ENCODE data around the gene SAMHD1. TPM values are rescaled to one million over a fixed set of nuclear protein-coding genes. Genes with fewer than 3 reads are reported as not detected.
"Not testable (repeated sequence)": the region's sequence is repeated elsewhere in the genome, so short reads cannot be mapped to it uniquely, and the experiment has no call there.

SAMHD1 gene
- polyA plus RNA-seq, 2 of the 4 experiments (the other 2 are of a cell fraction) = 9.8 to 11.7 TPM

DNA sequence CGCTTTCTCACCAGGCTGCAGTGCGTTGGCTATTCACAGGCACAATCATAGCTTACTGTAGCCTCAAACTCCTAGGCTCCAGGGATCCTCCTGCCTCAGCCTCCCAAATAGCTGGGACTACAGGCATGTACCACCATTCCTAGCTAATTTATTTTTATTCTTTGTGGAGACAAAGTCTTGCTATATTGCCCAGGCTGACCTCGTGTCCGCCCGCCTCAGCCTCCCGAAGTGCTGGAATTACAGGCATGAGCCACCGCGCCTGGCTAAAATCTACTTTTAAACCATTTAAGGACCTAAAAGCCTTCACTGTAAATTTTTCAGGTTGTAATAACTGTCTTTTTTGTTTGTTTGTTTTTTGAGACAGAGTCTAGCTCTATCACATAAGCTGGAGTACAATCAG is 15.2 kb downstream of the SAMHD1 start:
- ChIA-PET POLR2A (no interaction called here), CTCF (interaction anchor here (0.7 to 3.0 kb wide), 2 partner anchors 17 to 968 kb away, joined by 3 to 11 read pairs; no protein-coding TSS in a partner anchor)
- H3K27ac ChIP-seq = no peak overlapping the region
- TF ChIP-seq MYC (IDR thresholded peaks at IDR 0.05; ENCODE audit: borderline replicate concordance, low read length) = no peak
- TF ChIP-seq FOSB (CRISPR knock-in tag; IDR thresholded peaks at IDR 0.05) = no peak
- no peak for TF ChIP-seq ESRRA (IDR thresholded peaks at IDR 0.05; ENCODE audit: borderline replicate concordance, low read length)
- TF ChIP-seq CEBPB (IDR thresholded peaks at IDR 0.05) = no peak
- H3K4me2 ChIP-seq = no peak overlapping the region
- ATAC-seq = no peak
- H3K4me1 ChIP-seq = no peaks in the 10 kb centered on the region
- no peak for FAIRE-seq
- no peak overlapping the region for H3K4me3 ChIP-seq
- no peak for DNase-seq (ENCODE audit: low read depth in 1 of 2, low spot score in 1 of 2)
- H3K9me3 ChIP-seq = no peaks in the 10 kb centered on the region
- WGBS (ENCODE audit: missing lambda C conversion rate) = 93% methylated on average over 8 of the region's 8 CpGs

DNA sequence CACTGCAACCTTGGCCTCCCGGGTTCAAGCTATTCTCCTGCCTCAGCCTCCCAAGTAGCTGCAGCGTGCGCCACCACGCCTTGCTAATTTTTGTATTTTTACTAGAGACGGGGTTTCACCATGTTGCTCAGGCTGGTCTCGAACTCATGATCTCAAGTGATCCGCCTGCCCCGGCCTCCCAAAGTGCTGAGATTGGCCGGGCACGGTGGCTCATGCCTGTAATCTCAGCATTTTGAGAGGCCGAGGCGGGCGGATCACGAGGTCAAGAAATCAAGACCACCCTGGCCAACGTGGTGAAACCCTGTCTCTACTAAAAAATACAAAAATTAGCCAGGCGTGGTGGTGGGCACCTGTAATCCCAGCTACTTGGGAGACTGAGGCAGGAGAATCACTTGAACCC is 17.9 kb downstream of the SAMHD1 start:
- DNase-seq (ENCODE audit: low read depth in 1 of 2, low spot score in 1 of 2); H3K4me1 ChIP-seq; FAIRE-seq; H3K27ac ChIP-seq; POLR2A ChIA-PET; H3K4me2 ChIP-seq; H3K9me3 ChIP-seq; ATAC-seq; H3K4me3 ChIP-seq: not testable (repeated sequence)
- CTCF ChIA-PET = interaction anchor here (0.8 to 2.3 kb wide), 3 partner anchors 12 to 159 kb away, joined by 3 to 9 read pairs (median 6); no protein-coding TSS in a partner anchor
- 82% methylated on average over 16 of the region's 16 CpGs for WGBS (ENCODE audit: missing lambda C conversion rate)

DNA sequence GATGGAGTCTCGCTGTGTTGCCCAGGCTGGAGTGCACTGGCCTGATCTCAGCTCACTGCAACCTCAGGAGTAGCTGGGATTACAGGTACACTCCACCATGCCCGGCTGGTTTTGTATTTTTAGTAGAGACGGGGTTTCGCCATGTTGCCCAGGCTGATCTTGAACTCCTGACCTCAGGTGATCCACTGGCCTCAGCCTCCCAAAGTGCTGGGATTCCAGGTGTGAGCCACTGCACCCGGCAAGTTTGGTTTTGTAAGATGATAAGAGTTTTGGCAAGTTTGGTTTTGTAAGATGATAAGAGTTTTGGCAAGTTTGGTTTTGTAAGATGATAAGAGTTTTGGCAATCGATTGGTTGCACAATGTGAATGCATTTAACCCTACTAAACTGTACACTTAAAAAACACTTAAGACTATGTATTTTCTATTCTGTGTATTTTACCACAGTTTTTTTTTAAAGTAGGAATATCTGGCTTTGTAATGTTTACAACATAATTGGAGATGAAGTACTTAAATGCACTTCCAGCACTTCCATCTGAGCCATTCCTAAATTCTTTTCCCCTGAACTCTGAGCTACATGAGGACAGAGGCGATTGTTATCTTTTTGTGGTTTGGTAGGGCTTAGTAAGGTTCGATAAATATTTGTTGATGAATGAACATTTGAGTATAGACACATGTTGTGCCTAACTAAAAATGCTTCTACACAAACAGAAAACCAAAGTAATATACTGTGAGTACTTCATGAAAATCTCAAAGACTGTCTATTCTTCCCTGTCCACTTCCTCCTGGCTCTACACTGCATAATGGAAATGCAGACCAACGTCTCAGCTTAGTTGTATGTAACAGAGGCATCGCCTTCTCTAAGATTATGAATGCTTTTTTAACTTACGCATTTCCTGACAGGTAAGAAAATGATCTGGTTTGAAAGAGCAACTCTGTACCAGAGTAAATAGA is 18.8 kb downstream of the SAMHD1 start:
- H3K4me1 ChIP-seq = peaks cover 4% of the 10 kb centered on the region; the same call in 1 of the 3 replicates
- WGBS (ENCODE audit: missing lambda C conversion rate) = 83% methylated on average over 11 of the region's 11 CpGs
- H3K27ac ChIP-seq = no peak overlapping the region
- no peak overlapping the region for H3K4me2 ChIP-seq
- ATAC-seq = no peak
- H3K4me3 ChIP-seq = no peak overlapping the region
- no peaks in the 10 kb centered on the region for H3K9me3 ChIP-seq
- no peak for TF ChIP-seq HOXB5 (CRISPR knock-in tag; IDR thresholded peaks at IDR 0.05)
- no peak for TF ChIP-seq EHF (CRISPR knock-in tag; IDR thresholded peaks at IDR 0.05)
- TF ChIP-seq FOSL2 (IDR thresholded peaks at IDR 0.05) = no peak
- TF ChIP-seq FOSL2 (CRISPR knock-in tag; IDR thresholded peaks at IDR 0.05) = no peak
- TF ChIP-seq, protein P1, sequence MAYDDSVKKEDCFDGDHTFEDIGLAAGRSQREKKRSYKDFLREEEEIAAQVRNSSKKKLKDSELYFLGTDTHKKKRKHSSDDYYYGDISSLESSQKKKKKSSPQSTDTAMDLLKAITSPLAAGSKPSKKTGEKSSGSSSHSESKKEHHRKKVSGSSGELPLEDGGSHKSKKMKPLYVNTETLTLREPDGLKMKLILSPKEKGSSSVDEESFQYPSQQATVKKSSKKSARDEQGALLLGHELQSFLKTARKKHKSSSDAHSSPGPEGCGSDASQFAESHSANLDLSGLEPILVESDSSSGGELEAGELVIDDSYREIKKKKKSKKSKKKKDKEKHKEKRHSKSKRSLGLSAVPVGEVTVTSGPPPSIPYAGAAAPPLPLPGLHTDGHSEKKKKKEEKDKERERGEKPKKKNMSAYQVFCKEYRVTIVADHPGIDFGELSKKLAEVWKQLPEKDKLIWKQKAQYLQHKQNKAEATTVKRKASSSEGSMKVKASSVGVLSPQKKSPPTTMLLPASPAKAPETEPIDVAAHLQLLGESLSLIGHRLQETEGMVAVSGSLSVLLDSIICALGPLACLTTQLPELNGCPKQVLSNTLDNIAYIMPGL (CRISPR knock-in tag; IDR thresholded peaks at IDR 0.05; ENCODE audit: borderline replicate concordance) = no peak
- no peak for TF ChIP-seq PHF8 (IDR thresholded peaks at IDR 0.05; ENCODE audit: borderline replicate concordance, low read depth)
- TF ChIP-seq KDM1A (IDR thresholded peaks at IDR 0.05; ENCODE audit: low read depth) = no peak
- FAIRE-seq = no peak
- ChIA-PET POLR2A (no interaction called here), CTCF (interaction anchor here (0.6 to 2.3 kb wide), 4 partner anchors 11 to 178 kb away, joined by 3 to 9 read pairs (median 4); no protein-coding TSS in a partner anchor)
- no peak for DNase-seq (ENCODE audit: low read depth in 1 of 2, low spot score in 1 of 2)

DNA sequence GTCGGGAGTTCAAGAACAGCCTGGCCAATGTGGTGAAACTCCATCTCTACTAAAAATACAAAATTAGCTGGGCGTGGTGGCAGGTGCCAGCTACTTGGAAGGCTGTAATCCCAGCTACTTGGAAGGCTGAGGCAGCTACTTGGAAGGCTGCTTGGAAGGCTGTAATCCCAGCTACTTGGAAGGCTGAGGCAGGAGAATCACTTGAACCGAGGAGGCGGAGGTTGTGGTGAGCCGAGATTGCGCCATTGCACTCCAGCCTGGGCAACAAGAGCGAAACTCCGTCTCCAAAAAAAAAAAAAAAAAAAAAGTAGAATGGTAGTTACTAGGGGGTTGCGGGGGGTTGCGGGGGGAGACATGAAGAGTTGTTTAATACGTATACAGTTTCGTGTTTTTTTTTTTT is 19.4 kb downstream of the SAMHD1 start:
- ATAC-seq; H3K4me2 ChIP-seq; H3K4me3 ChIP-seq; H3K4me1 ChIP-seq; DNase-seq (ENCODE audit: low read depth in 1 of 2, low spot score in 1 of 2); H3K9me3 ChIP-seq; POLR2A ChIA-PET; FAIRE-seq; H3K27ac ChIP-seq: not testable (repeated sequence)
- 92% methylated on average over 12 of the region's 12 CpGs for WGBS (ENCODE audit: missing lambda C conversion rate)
- CTCF ChIA-PET = interaction anchor here (0.6 to 1.9 kb wide), 2 partner anchors 11 to 179 kb away, joined by 3 to 6 read pairs; no protein-coding TSS in a partner anchor

DNA sequence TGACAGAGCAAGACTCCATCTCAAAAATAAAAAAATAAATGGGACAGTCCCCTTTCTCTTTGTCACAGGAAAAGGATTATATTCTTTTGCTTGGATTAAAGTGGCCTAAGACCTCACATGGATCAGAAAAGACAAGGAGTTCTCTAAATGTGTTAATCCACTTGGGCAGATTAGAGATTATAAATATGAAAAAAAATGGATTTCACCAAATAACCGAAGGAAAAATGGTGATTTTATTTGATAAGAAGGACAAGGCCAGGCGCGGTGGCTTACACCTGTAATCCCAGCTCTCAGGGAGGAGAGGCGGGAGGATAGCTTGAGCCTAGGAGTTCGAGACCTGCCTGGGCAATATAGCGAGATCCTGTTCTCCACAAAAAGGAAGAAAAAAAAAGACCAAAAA is 21.8 kb downstream of the SAMHD1 start:
- TF ChIP-seq MYC (IDR thresholded peaks at IDR 0.05; ENCODE audit: borderline replicate concordance, low read length) (no peak), TP53 (CRISPR knock-in tag; IDR thresholded peaks at IDR 0.05) (no peak), NR3C1 (IDR thresholded peaks at IDR 0.05) (no peak), CEBPB (IDR thresholded peaks at IDR 0.05) (no peak), TFCP2L1 (CRISPR knock-in tag; IDR thresholded peaks at IDR 0.05) (no peak), CHD4 (IDR thresholded peaks at IDR 0.05; ENCODE audit: borderline replicate concordance) (no peak), NPAS2 (CRISPR knock-in tag; IDR thresholded peaks at IDR 0.05; ENCODE audit: borderline replicate concordance) (no peak), RFX5 (IDR thresholded peaks at IDR 0.05) (no peak), CHD2 (IDR thresholded peaks at IDR 0.05; ENCODE audit: low read length, partially characterized antibody) (no peak)
- no peak for DNase-seq (ENCODE audit: low read depth in 1 of 2, low spot score in 1 of 2)
- no peak for FAIRE-seq
- ATAC-seq = no peak
- WGBS (ENCODE audit: missing lambda C conversion rate) = 96% methylated on average over 6 of the region's 6 CpGs
- no peak overlapping the region for H3K4me3 ChIP-seq
- H3K4me1 ChIP-seq = peaks cover 8% of the 10 kb centered on the region; the same call in 2 of the 3 replicates
- CTCF ChIA-PET = interaction anchor here (0.6 kb wide), 1 partner anchor 9 kb away, joined by 3 read pairs; no protein-coding TSS in a partner anchor
- H3K4me2 ChIP-seq = no peak overlapping the region
- no peak overlapping the region for H3K27ac ChIP-seq
- POLR2A ChIA-PET = no interaction called here
- no peaks in the 10 kb centered on the region for H3K9me3 ChIP-seq

All from A549 (cell line).